GM19455 (cell line): ENCODE data around the gene MMEL1.
"Not testable (repeated sequence)": the region's sequence is repeated elsewhere in the genome, so short reads cannot be mapped to it uniquely, and the experiment has no call there.

ENCODE experiments used
- ATAC-seq: cut with Tn5 transposase; IDR thresholded peaks from one replicate; pipeline ENCODE4 v1.9.1; 2021; ENCODE audit not compliant: unreplicated experiment

The MMEL1 gene

GRCh38 chr1:2632561-2633361 is at the start of gene MMEL1:
MMEL1 (minus strand) TSS chr1:2633016; CDS start chr1:2629484, 3,532 bp downstream.
- ATAC-seq = no peak

- not testable (repeated sequence) for ATAC-seq
Measured at GRCh38 chr1:2676726-2677125, 43.9 kb upstream of the MMEL1 start.

GRCh38 chr1:2671656-2672055 is 38.8 kb upstream of the MMEL1 start:
- ATAC-seq = not testable (repeated sequence)

- not testable (repeated sequence) for ATAC-seq
Measured at GRCh38 chr1:2659806-2660205, 27.0 kb upstream of the MMEL1 start.

- ATAC-seq = not testable (repeated sequence)
Measured at GRCh38 chr1:2657909-2658308, 25.1 kb upstream of the MMEL1 start.

- not testable (repeated sequence) for ATAC-seq
Measured at GRCh38 chr1:2657124-2657523, 24.3 kb upstream of the MMEL1 start.

- not testable (repeated sequence) for ATAC-seq
Measured at GRCh38 chr1:2655598-2656434, 23.0 kb upstream of the MMEL1 start.

GRCh38 chr1:2654443-2654948 is 21.7 kb upstream of the MMEL1 start:
- ATAC-seq = not testable (repeated sequence)

- not testable (repeated sequence) for ATAC-seq
Measured at GRCh38 chr1:2653741-2654442, 21.1 kb upstream of the MMEL1 start.

GRCh38 chr1:2652926-2653571 is 20.2 kb upstream of the MMEL1 start:
- ATAC-seq = not testable (repeated sequence)

- not testable (repeated sequence) for ATAC-seq
Measured at GRCh38 chr1:2652152-2652925, 19.5 kb upstream of the MMEL1 start.

GRCh38 chr1:2650967-2651645 is 18.3 kb upstream of the MMEL1 start:
- no peak for ATAC-seq

- ATAC-seq = no peak
Measured at GRCh38 chr1:2646837-2647236, 14.0 kb upstream of the MMEL1 start.

- no peak for ATAC-seq
Measured at GRCh38 chr1:2645776-2646175, 13.0 kb upstream of the MMEL1 start.

- ATAC-seq = no peak
Measured at GRCh38 chr1:2645143-2645542, 12.3 kb upstream of the MMEL1 start.

GRCh38 chr1:2644591-2645101 is 11.8 kb upstream of the MMEL1 start:
- ATAC-seq = no peak

- no peak for ATAC-seq
Measured at GRCh38 chr1:2644171-2644570, 11.4 kb upstream of the MMEL1 start.

- ATAC-seq = no peak
Measured at GRCh38 chr1:2643414-2644077, 10.7 kb upstream of the MMEL1 start.
